ENCODE results near the gene TUBA4A. TPM values are rescaled to one million over a fixed set of nuclear protein-coding genes. Genes with fewer than 3 reads are reported as not detected.
A peak's percentile ranks its signal among the peaks of the same experiment; 100 is the strongest.
"Not testable (repeated sequence)": the region's sequence is repeated elsewhere in the genome, so short reads cannot be mapped to it uniquely, and the experiment has no call there.

Gene TUBA4A
- total and polyA plus RNA-seq, 5 experiments from 2014 or later, result 107 to 275 (median 143) TPM

DNA sequence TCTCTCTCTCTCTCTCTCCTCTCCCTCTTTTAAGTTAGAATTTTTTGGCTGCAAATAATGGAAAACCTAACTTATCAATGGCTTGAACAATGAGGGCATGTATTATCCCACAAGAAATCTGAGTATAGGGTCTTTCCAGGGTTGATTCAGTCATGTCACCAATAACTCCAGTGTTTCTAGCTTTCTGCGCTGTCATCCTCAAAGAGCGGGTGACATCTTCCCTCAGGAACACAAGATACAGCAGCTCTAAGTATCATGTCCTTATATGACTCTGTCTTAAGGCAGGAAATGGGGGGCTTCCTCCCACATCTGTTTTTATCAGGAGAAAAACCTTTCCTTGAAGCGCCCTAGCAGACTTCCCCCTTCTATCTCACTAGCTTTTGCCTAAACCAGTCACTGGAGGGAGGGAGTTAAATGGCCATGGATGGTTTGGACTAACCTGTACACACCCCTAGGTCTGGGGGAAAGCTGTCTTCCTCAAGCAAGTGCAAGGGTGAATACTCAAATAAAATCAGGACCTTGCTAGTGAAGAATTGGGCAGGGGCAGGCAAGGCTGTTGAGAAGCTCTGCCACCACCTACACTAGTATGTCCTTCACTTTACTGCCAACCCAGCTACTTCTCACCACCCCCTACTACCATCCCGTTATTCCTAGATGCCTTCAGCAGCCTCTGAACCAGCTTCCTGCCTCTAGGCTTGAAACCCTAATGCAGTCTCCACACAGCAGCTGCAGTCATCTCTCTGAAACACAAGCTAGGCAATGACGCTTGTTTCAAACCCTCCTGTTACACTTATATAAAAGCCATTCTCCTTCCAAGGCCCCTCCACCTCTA, 7.5 kb upstream of the TUBA4A start:
- H3K27me3 Mint-ChIP-seq, result peaks cover 0 to 5% (median 0%) of the 10 kb centered on the region in 5 donors
- H3K27ac Mint-ChIP-seq, result peak overlapping the region in 2 of 10 donors; percentile 27 to 48
- H3K4me1 Mint-ChIP-seq, result peaks cover 9 to 13% (median 11%) of the 10 kb centered on the region in 4 donors
- no peaks in the 10 kb centered on the region for H3K36me3 Mint-ChIP-seq
- no peak overlapping the region for H3K4me3 Mint-ChIP-seq
- DNase-seq (no peak), ATAC-seq (peak in 1 of 2 donors; percentile 74)
- POLR2A ChIA-PET, result interaction anchor here (0.8 to 1.7 kb wide), 4 partner anchors 15 to 81 kb away, joined by 3 to 6 read pairs (median 4); partner anchors contain the start of genes GLB1L and STK16
- H3K9me3 Mint-ChIP-seq, result no peaks in the 10 kb centered on the region

- H3K4me3 Mint-ChIP-seq, H3K27ac Mint-ChIP-seq, DNase-seq, H3K9me3 Mint-ChIP-seq, H3K27me3 Mint-ChIP-seq, ATAC-seq, H3K36me3 Mint-ChIP-seq: not testable (repeated sequence)
- peaks cover 11 to 27% (median 24%) of the 10 kb centered on the region in 4 donors for H3K4me1 Mint-ChIP-seq
- POLR2A ChIA-PET, result interaction anchor here (0.7 to 0.9 kb wide), 4 partner anchors 10 to 32 kb away, joined by 3 to 8 read pairs (median 6); partner anchors contain the start of genes ANKZF1 and ATG9A
Observed at GRCh38 chr2:219258942-219259341, 5.2 kb upstream of the TUBA4A start.

DNA sequence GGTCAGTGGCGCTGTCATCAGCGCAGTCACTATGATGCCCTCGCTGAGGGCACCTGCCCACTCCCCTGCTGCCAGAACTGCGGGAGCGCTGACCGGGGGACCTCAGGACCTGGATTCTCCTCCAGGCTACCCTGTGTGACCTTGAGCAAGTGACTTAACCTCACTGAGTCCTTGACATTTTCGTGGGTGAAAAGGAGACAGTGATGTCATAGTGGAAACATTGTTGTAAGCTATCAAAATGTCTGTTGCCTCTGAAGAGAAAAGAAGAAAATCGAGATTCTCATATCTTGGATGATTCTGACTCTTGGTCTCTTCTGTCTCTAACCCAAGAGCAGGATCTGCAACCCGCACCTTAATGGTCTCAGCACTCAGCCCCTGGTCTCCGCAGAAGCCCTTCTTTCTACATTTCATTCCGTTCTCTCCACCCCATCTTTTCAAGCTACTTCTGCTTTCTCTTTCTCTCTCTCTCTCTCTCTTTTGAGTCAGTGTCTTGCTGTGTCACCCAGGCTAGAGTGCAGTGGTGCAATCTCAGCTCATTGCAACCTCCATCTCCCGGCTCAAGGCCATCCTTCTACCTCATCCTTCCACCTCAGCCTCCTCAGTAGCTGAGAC, 978 bp upstream of the TUBA4A start:
- POLR2A ChIA-PET, result interaction anchor here (0.7 to 15.9 kb wide), 15 partner anchors 8 to 133 kb away, joined by 3 to 591 read pairs (median 10); partner anchors contain the start of genes ABCB6, ANKZF1, ATG9A and CNPPD1
- H3K27me3 Mint-ChIP-seq, result peaks cover 0 to 2% (median 0%) of the 10 kb centered on the region in 5 donors
- H3K27ac Mint-ChIP-seq, result peak overlapping the region; percentile 59 to 99 (median 97)
- H3K36me3 Mint-ChIP-seq, result peaks cover 0 to 27% (median 19%) of the 10 kb centered on the region in 3 donors
- H3K4me3 Mint-ChIP-seq, result peak overlapping the region; percentile 78 to 100 (median 90)
- peaks cover 19 to 47% (median 41%) of the 10 kb centered on the region in 4 donors for H3K4me1 Mint-ChIP-seq
- peak in 8 of 10 donors; percentile 20 to 77 (median 38) for DNase-seq
- ATAC-seq, result peak; percentile 34 to 48
- H3K9me3 Mint-ChIP-seq, result no peaks in the 10 kb centered on the region

- DNase-seq (peak in 7 of 10 donors; percentile 20 to 52 (median 47)), ATAC-seq (peak; percentile 35 to 38)
- peak within 1 kb of the TSS; percentile 77 to 99 (median 96) for H3K27ac Mint-ChIP-seq
- H3K36me3 Mint-ChIP-seq, result peaks cover 0 to 40% (median 31%) of the 10 kb centered on the region in 3 donors
- no peaks in the 10 kb centered on the region for H3K27me3 Mint-ChIP-seq
- peak within 1 kb of the TSS; percentile 78 to 100 (median 94) for H3K4me3 Mint-ChIP-seq
- POLR2A ChIA-PET, result interaction anchor here (0.6 to 15.9 kb wide), 21 partner anchors 9 to 383 kb away, joined by 3 to 591 read pairs (median 7); partner anchors contain the start of genes ABCB6, ANKZF1, ATG9A and CNPPD1
- H3K4me1 Mint-ChIP-seq, result peaks cover 22 to 63% (median 57%) of the 10 kb centered on the region in 4 donors
- no peaks in the 10 kb centered on the region for H3K9me3 Mint-ChIP-seq
Observed at GRCh38 chr2:219252900-219253752, 592 bp downstream of the TUBA4A start, which contains the start of gene TUBA4B. TUBA4B (plus strand) TSS chr2:219253243; CDS start chr2:219253408, 165 bp downstream.

DNA sequence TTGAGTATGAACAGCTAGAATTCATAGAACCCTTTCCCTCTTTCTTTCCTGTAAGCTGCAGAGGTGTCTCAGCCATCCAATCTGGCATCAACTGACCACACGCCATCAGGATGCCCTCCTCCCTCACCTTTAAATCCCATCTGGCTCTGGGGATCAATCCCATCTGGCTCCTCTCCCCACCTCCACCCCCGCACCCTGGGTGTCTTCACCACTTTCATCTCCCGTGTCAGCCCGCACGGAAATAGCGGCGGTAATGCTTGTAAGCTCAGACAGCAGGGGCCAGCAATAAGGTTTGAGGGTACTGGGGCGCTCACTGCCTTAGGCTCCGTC, 1.2 kb downstream of the TUBA4A start:
- Mint-ChIP-seq H3K9me3 (no peaks in the 10 kb centered on the region), H3K36me3 (peaks cover 0 to 44% (median 33%) of the 10 kb centered on the region in 3 donors), H3K27ac (peak overlapping the region; percentile 77 to 99 (median 95)), H3K27me3 (no peaks in the 10 kb centered on the region), H3K4me3 (peak overlapping the region; percentile 78 to 100 (median 94)), H3K4me1 (peaks cover 23 to 69% (median 63%) of the 10 kb centered on the region in 4 donors)
- POLR2A ChIA-PET, result interaction anchor here (0.6 to 15.9 kb wide), 17 partner anchors 17 to 384 kb away, joined by 3 to 591 read pairs (median 7); partner anchors contain the start of genes ABCB6, ANKZF1, ATG9A and CNPPD1
- DNase-seq, result peak in 3 of 10 donors; percentile 27 to 45 (median 27)
- peak in 1 of 2 donors; percentile 5 for ATAC-seq

GRCh38 chr2:219252084-219252483, 1.6 kb downstream of the TUBA4A start:
- Mint-ChIP-seq H3K36me3 (peaks cover 0 to 44% (median 33%) of the 10 kb centered on the region in 3 donors), H3K27me3 (no peaks in the 10 kb centered on the region), H3K4me1 (peaks cover 25 to 74% (median 67%) of the 10 kb centered on the region in 4 donors), H3K4me3 (peak overlapping the region; percentile 78 to 100 (median 94)), H3K27ac (peak overlapping the region; percentile 77 to 99 (median 95)), H3K9me3 (no peaks in the 10 kb centered on the region)
- DNase-seq, result no peak
- ATAC-seq, result no peak
- POLR2A ChIA-PET, result interaction anchor here (1.2 to 15.9 kb wide), 10 partner anchors 16 to 92 kb away, joined by 3 to 591 read pairs (median 39); partner anchors contain the start of genes ABCB6, ANKZF1, ATG9A and CNPPD1

GRCh38 chr2:219251656-219252055, 2.1 kb downstream of the TUBA4A start:
- H3K27ac Mint-ChIP-seq, result peak overlapping the region; percentile 77 to 99 (median 95)
- DNase-seq (no peak), ATAC-seq (no peak)
- no peaks in the 10 kb centered on the region for H3K9me3 Mint-ChIP-seq
- POLR2A ChIA-PET, result interaction anchor here (1.2 to 15.9 kb wide), 10 partner anchors 16 to 91 kb away, joined by 3 to 591 read pairs (median 39); partner anchors contain the start of genes ABCB6, ANKZF1, ATG9A and CNPPD1
- H3K36me3 Mint-ChIP-seq, result peaks cover 0 to 44% (median 33%) of the 10 kb centered on the region in 3 donors
- peaks cover 28 to 78% (median 71%) of the 10 kb centered on the region in 4 donors for H3K4me1 Mint-ChIP-seq
- H3K27me3 Mint-ChIP-seq, result no peaks in the 10 kb centered on the region
- H3K4me3 Mint-ChIP-seq, result peak overlapping the region; percentile 78 to 100 (median 94)

DNA sequence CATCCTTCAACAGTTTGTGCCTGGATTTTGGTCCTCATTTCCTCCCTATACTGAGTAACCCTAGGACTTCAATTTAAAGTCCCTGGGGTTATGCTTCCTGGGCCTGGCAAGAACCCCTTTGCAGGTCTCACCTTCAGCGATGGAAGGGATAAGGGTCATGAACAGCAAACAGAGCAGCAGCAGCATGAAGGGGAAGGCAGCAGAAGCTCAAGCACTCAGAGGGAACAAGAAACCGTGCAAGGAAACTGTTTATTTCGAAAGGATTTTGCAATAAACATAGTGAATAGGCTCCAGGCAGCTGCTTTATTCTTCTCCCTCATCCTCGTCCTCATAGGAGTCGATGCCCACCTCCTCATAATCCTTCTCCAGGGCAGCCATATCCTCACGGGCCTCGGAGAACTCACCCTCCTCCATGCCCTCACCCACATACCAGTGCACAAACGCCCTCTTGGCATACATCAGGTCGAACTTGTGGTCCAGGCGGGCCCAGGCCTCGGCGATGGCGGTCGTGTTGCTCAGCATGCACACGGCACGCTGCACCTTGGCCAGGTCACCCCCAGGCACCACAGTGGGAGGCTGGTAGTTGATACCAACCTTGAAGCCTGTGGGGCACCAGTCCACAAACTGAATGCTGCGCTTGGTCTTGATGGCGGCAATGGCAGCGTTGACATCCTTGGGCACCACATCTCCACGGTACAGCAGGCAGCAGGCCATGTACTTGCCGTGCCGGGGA, 3.5 kb downstream of the TUBA4A start:
- ATAC-seq, result no peak
- peak in 1 of 10 donors; percentile 30 for DNase-seq
- Mint-ChIP-seq H3K9me3 (no peaks in the 10 kb centered on the region), H3K4me1 (peaks cover 26 to 81% (median 76%) of the 10 kb centered on the region in 4 donors), H3K27ac (peak overlapping the region; percentile 88 to 99 (median 98)), H3K36me3 (peaks cover 0 to 44% (median 33%) of the 10 kb centered on the region in 3 donors), H3K4me3 (peak overlapping the region; percentile 78 to 100 (median 94)), H3K27me3 (no peaks in the 10 kb centered on the region)
- POLR2A ChIA-PET, result interaction anchor here (0.6 to 15.9 kb wide), 13 partner anchors 15 to 293 kb away, joined by 3 to 591 read pairs (median 9); partner anchors contain the start of genes ABCB6, ANKZF1, ATG9A and CHPF

DNA sequence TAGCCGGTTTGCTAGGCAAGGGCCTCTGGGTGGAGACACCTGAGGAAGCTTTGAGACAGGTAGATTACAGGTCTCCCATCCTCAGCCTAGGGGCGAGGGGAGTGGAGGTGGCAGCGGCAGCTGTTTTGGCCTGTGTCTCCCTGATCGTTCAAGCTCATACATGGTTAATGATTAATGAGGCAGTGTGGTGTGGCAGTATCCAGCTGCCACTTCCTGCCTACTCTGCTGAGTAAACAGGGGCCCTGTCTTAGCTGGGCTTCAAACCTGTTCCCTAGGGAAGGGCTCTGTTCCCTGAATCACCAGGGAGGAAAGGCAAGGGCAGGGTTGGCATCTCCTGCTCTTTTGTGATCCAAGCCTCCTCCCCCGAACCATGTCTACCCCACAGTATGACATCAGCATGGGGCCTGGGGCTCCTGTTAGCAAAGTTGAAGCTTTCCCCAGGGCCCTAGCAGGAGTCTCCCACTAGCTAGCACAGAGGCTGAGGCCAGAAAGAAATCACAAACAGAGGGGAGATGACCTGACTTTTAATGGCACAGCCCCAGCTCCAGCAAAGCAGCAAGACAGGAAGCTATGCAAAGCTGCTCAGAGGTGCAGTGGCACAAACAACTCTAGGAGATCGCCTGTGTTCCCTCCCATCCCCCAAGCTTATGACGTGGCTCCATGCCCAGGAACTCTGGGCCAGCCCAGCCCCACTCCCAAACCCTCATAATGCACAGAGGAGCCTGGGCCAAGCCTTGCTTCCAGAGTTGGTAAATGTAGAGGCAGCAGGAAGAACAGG, 4.3 kb downstream of the TUBA4A start:
- Mint-ChIP-seq H3K36me3 (peaks cover 0 to 44% (median 33%) of the 10 kb centered on the region in 3 donors), H3K27me3 (no peaks in the 10 kb centered on the region)
- DNase-seq, result peak in 9 of 10 donors; percentile 30 to 70 (median 51)

GRCh38 chr2:219248845-219249202, 4.9 kb downstream of the TUBA4A start:
- POLR2A ChIA-PET, result interaction anchor here (0.5 to 15.9 kb wide), 15 partner anchors 10 to 852 kb away, joined by 3 to 591 read pairs (median 8); partner anchors contain the start of genes ABCB6, ANKZF1, ATG9A and CNPPD1
- ATAC-seq (no peak), DNase-seq (no peak)
- H3K4me1 Mint-ChIP-seq, result peaks cover 28 to 86% (median 78%) of the 10 kb centered on the region in 4 donors
- peaks cover 0 to 44% (median 33%) of the 10 kb centered on the region in 3 donors for H3K36me3 Mint-ChIP-seq
- peak overlapping the region; percentile 88 to 99 (median 97) for H3K27ac Mint-ChIP-seq
- H3K4me3 Mint-ChIP-seq, result peak overlapping the region; percentile 78 to 100 (median 94)
- H3K9me3 Mint-ChIP-seq, result no peaks in the 10 kb centered on the region
- no peaks in the 10 kb centered on the region for H3K27me3 Mint-ChIP-seq

More for the DNA sequence above, 4.3 kb downstream of the TUBA4A start:
- H3K4me3 Mint-ChIP-seq, result peak overlapping the region; percentile 78 to 100 (median 94)
- POLR2A ChIA-PET, result interaction anchor here (0.7 to 15.9 kb wide), 14 partner anchors 14 to 853 kb away, joined by 3 to 591 read pairs (median 8); partner anchors contain the start of genes ABCB6, ANKZF1, ATG9A and CHPF
- H3K4me1 Mint-ChIP-seq, result peaks cover 28 to 82% (median 76%) of the 10 kb centered on the region in 4 donors
- peak overlapping the region; percentile 88 to 99 (median 97) for H3K27ac Mint-ChIP-seq
- peak in 1 of 2 donors; percentile 1 for ATAC-seq
- no peaks in the 10 kb centered on the region for H3K9me3 Mint-ChIP-seq
